Breast epithelium (tissue), 4 donors: Measurements from ENCODE around the gene MYBPH. TPM values are rescaled to one million over a fixed set of nuclear protein-coding genes. Genes with fewer than 3 reads are reported as not detected.

Experiments
- DNase-seq, 2 donors: peaks; one replicate each; pipeline ENCODE4 v3.0.0-alpha.2; 2019; ENCODE audit warnings: low spot score in 2 of 2
- H3K27ac ChIP-seq, 2 donors: fragments of 200-600 bp; sonication (generic) in 1 of 2; one replicate each; pipeline ENCODE4 v1.5.1; 2016 to 2019; ENCODE audit warnings: mild to moderate bottlenecking in 1 of 2
- H3K27me3 ChIP-seq, 2 donors: fragments of 200-600 bp; sonication (generic) in 1 of 2; one replicate each; pipeline versions ENCODE4 v1.5.1 to v1.6.0; 2017 to 2019; ENCODE audit warnings: control low read depth in 1 of 2, mild to moderate bottlenecking in 1 of 2
- H3K36me3 ChIP-seq: fragments of 200-600 bp; one replicate; pipeline ENCODE4 v1.5.1; 2019
- H3K4me1 ChIP-seq, 2 donors: fragments of 200-600 bp; sonication (generic); one replicate each; pipeline ENCODE4 v1.5.1; 2016 to 2019; ENCODE audit warnings: control low read depth in 1 of 2
- H3K4me3 ChIP-seq, 3 donors: fragments of 200-600 bp; sonication (generic); 1 replicate in 2 of 3; 2 replicates in 1 of 3; pipeline ENCODE4 v1.5.1; 2016 to 2019; ENCODE audit warnings: mild to moderate bottlenecking in 3 of 3, moderate library complexity in 2 of 3
- H3K9me3 ChIP-seq, 2 donors: fragments of 200-600 bp; sonication (generic) in 1 of 2; one replicate each; pipeline ENCODE4 v1.5.1; 2016 to 2019; ENCODE audit warnings: control low read depth in 1 of 2
- POLR2A ChIP-seq: fragments of 450-650 bp; IDR thresholded peaks from one replicate; pipeline ENCODE4 v1.6.1; 2016; ENCODE audit warnings: antibody characterized with exemption, mild to moderate bottlenecking, moderate library complexity
- POLR2AphosphoS5 ChIP-seq, 3 donors: sonication (generic); formaldehyde crosslinking; IDR thresholded peaks; one replicate each; pipeline ENCODE4 v1.6.1; 2017; ENCODE audit warnings: antibody characterized with exemption in 3 of 3
- intact Hi-C: fragments of 100-400 bp; cut with DNase I; formaldehyde crosslinking; loops from one replicate; pipeline ENCODE4 v1.15.1; 2023; ENCODE audit warnings: low total_unique reads
- total RNA-seq, 3 donors: library from RNA; depleted of rRNA; stranded (reverse); fragments of >200 nt; gene quantifications; one replicate each; pipeline ENCODE4 v1.1.0, GENCODE V29; 2016
- TF ChIP-seq, protein P1 (sequence below), 3 donors: fragments of 450-650 bp; IDR thresholded peaks; one replicate each; pipeline ENCODE4 v1.5.1; 2016 to 2017; ENCODE audit warnings: antibody characterized with exemption in 3 of 3, mild to moderate bottlenecking in 3 of 3, moderate library complexity in 3 of 3

The MYBPH gene
- total RNA-seq, 3 donors from 2014 or later = 0.66 TPM; not detected in 2

DNA sequence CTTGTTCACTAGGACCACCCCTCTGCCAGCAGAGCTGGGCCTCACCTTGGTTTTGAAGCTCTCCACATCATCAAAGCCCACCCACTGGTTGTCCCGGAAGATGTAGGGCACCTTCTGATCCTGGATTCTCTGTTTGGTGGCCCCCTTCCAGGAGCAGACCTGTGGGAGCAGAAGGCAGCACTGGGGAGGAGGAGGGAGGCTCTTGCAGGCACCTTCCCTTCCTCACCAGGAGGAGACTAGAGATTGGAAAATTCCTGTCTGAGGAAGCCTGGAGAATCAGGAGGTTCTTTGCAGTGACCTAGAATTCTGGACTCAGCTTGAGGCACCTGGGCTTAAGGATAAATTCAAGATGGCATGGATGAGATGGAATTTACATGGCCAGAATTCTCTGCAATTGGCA lies 43.5 kb upstream of the MYBPH start:
- TF ChIP-seq POLR2AphosphoS5 (IDR thresholded peaks at IDR 0.05) (no peak), POLR2A (no peak)
- TF ChIP-seq, protein P1, sequence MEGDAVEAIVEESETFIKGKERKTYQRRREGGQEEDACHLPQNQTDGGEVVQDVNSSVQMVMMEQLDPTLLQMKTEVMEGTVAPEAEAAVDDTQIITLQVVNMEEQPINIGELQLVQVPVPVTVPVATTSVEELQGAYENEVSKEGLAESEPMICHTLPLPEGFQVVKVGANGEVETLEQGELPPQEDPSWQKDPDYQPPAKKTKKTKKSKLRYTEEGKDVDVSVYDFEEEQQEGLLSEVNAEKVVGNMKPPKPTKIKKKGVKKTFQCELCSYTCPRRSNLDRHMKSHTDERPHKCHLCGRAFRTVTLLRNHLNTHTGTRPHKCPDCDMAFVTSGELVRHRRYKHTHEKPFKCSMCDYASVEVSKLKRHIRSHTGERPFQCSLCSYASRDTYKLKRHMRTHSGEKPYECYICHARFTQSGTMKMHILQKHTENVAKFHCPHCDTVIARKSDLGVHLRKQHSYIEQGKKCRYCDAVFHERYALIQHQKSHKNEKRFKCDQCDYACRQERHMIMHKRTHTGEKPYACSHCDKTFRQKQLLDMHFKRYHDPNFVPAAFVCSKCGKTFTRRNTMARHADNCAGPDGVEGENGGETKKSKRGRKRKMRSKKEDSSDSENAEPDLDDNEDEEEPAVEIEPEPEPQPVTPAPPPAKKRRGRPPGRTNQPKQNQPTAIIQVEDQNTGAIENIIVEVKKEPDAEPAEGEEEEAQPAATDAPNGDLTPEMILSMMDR (IDR thresholded peaks at IDR 0.05) = no peak
- DNase-seq = no peak
- H3K9me3 ChIP-seq = no peaks in the 10 kb centered on the region
- H3K4me3 ChIP-seq = no peak overlapping the region
- peaks cover 0 to 8% of the 10 kb centered on the region in 2 donors for H3K4me1 ChIP-seq
- H3K27me3 ChIP-seq = no peaks in the 10 kb centered on the region
- no peaks in the 10 kb centered on the region for H3K36me3 ChIP-seq
- H3K27ac ChIP-seq = no peak overlapping the region
- intact Hi-C loops = loop anchor here (5.0 kb wide), 1 partner anchor 92 kb away; the partner anchor contains the start of gene ADORA1

DNA sequence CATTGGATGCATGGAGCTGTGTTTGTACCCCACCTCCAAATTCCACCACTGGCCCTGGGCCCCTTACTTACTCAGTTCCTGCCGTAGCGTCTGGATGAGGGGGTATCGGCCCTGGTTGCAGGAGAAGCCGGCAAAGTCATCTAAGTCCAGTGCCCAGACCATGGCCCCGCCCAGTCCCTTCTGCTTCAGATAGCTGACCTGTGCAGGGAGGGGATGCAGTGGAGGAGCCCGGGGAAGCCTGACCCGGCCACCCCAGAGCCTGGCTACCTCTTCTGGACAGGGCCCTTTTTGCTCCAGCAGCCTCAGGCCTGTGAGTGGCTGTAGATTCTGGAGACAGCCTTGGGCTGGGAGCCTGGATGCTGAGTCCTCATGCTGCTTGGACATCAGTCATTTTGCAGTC lies 42.0 kb upstream of the MYBPH start:
- DNase-seq = no peak

DNA sequence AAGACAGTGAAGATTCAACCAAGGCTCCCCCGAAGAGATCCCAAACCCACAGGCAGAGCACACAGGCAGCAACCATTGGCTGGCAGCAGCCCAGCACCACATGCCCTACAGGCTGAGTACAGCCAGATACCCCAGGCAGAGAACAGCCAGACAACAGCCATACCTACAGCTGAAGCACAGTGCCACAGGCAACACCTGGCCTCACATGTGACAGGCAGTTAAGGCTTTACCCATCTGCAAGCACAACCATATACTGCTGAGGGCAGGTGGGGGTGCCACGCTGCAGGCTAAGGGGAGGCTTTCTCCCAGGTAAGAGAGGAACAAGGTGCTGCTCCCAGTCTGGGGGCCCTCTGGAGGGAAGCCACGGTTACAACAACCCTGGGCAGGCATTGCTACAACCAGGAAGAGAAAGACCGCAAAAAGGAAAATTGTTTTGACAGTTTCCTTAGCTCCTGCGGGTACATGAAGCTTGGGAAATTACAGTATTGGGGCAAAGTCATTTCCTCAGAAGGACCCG lies 41.6 kb upstream of the MYBPH start:
- Histone ChIP-seq H3K9me3 (no peaks in the 10 kb centered on the region), H3K27ac (no peak overlapping the region), H3K36me3 (no peaks in the 10 kb centered on the region), H3K4me3 (no peak overlapping the region), H3K27me3 (no peaks in the 10 kb centered on the region), H3K4me1 (peaks cover 0 to 8% of the 10 kb centered on the region in 2 donors)
- intact Hi-C loops = loop anchor here (5.0 kb wide), 1 partner anchor 90 kb away; the partner anchor contains the start of gene ADORA1
- no peak for DNase-seq
- TF ChIP-seq POLR2AphosphoS5 (IDR thresholded peaks at IDR 0.05) = no peak
- TF ChIP-seq, protein P1 (IDR thresholded peaks at IDR 0.05) = no peak

More for the DNA sequence above, 42.0 kb upstream of the MYBPH start:
- no peaks in the 10 kb centered on the region for H3K27me3 ChIP-seq
- H3K27ac ChIP-seq = no peak overlapping the region
- TF ChIP-seq, protein P1 (IDR thresholded peaks at IDR 0.05) = no peak
- TF ChIP-seq POLR2AphosphoS5 (IDR thresholded peaks at IDR 0.05) (no peak), POLR2A (no peak)
- H3K36me3 ChIP-seq = no peaks in the 10 kb centered on the region
- intact Hi-C loops = loop anchor here (5.0 kb wide), 1 partner anchor 90 kb away; the partner anchor contains the start of gene ADORA1
- H3K4me3 ChIP-seq = no peak overlapping the region
- peaks cover 0 to 8% of the 10 kb centered on the region in 2 donors for H3K4me1 ChIP-seq
- no peaks in the 10 kb centered on the region for H3K9me3 ChIP-seq

DNA sequence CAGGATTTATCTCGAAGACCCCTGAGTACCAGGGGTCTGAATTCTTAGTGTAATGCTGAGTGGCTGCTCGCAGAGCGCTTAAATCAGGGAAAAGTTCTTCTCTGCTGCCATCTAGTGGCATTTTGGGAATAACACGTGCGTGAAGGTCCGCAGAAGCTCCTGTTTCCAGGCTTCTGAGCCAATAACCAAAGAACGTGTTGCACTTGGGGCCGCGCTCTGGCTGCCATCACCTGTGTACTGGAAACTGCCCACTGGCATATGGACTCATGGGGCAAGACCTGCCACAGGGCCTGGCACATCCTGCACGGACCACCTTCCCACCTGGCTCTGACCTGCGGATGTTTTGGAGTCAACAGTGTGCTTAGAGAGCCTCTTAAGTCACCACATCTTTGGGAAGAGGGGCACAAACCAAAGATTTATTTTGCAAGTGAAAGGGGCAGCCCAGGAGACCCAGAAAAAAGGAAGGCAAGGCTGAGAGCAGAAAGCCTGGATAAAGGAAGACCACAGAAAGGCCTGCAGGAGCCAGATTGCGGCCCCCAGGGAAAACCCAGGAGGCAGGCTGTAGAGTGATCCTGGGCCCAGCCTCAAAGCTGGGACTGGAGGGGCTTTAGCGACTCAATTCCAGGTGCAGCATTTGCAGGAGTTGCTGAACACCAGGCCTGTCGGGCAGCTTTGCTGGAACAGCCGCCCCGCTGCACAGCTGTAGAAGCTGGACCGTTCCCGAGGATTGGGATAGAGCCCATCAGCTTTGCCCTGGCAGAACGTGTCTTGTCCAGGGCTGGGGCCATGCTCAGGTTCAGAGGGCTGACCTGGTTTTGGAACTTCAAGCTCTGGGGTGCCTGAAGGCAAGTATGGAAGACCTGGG lies 40.9 kb upstream of the MYBPH start:
- intact Hi-C loops = loop anchor here (5.0 kb wide), 1 partner anchor 89 kb away; the partner anchor contains the start of gene ADORA1
- Histone ChIP-seq H3K4me3 (no peak overlapping the region), H3K4me1 (peaks cover 0 to 8% of the 10 kb centered on the region in 2 donors), H3K36me3 (no peaks in the 10 kb centered on the region), H3K27ac (no peak overlapping the region), H3K9me3 (no peaks in the 10 kb centered on the region), H3K27me3 (no peaks in the 10 kb centered on the region)
- no peak for DNase-seq
- TF ChIP-seq POLR2AphosphoS5 (IDR thresholded peaks at IDR 0.05) = no peak
- TF ChIP-seq, protein P1 (IDR thresholded peaks at IDR 0.05) = peak; percentile 51 to 81 (median 77)

DNA sequence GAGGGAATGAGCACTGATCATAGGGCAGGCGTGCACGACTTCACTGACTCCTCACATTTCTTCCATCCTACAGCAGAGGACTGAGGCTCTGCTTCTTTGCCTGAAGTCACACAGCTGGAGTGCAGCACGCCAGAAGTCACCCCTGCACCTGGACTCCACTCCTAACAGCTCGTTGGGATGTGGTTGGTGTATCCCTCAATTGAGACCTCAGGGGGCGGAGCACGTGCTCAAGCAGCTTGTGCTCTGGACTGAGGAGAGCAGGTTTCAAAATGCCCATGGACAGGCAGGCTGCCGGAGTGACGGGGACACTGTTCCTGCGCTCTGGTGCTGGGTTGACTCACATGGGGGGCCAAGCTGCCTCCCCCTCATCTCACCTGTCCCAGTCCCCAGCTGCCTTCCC lies 39.9 kb upstream of the MYBPH start:
- no peak for TF ChIP-seq POLR2AphosphoS5 (IDR thresholded peaks at IDR 0.05)
- TF ChIP-seq, protein P1 (IDR thresholded peaks at IDR 0.05) = no peak
- no peak for TF ChIP-seq POLR2A
- Histone ChIP-seq H3K9me3 (no peaks in the 10 kb centered on the region), H3K36me3 (no peaks in the 10 kb centered on the region), H3K27me3 (no peaks in the 10 kb centered on the region), H3K27ac (no peak overlapping the region), H3K4me3 (no peak overlapping the region), H3K4me1 (peaks cover 0 to 8% of the 10 kb centered on the region in 2 donors)
- intact Hi-C loops = loop anchor here (5.0 kb wide), 1 partner anchor 88 kb away; the partner anchor contains the start of gene ADORA1
- no peak for DNase-seq
